HG03196 (cell line): Measurements from ENCODE around the gene FOXJ3.
A peak's percentile ranks its signal among the peaks of the same experiment; 100 is the strongest.

Experiments used
- ATAC-seq: cut with Tn5 transposase; IDR thresholded peaks from one replicate; pipeline ENCODE4 v1.9.1; 2021; ENCODE audit not compliant: unreplicated experiment

FOXJ3 gene

DNA sequence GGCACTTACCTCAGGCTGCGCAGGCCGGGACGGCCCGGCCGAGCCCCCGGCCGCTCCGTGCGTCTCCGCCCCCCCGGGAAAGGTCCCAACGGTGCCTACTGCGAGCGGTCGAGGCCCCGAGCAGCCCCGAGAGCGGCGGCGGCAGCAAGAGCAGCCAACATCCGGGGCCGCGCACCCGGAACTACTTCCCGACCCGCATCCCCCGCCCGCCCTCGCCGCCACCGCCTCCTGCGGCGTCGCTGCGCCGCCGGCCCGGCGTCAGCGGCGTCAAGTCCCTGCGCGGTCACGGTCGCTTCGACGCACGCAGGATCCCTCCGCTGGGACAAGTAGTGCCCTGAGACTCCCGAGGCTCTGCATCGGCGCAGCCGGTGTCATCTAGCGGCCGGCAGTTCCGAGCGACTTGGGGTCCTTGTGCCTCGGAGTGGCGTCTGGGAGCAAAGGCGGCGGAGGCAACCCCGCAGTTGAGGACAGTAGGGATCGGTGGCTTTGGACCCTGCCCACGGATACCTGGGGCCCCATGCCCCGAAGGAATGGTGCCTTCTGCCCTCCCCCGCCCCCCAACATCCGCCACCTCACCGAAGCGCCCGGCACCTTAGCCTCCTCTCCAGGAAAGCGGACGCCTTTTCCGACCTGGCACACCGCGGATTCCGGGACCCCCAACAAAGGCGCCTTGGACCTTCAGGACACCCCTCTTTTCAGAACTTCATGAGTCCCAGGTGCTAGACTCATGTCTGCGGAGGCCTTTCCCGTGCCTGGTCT lies at the start of gene FOXJ3:
Gene FOXJ3, minus strand, starts transcription at position 186 of the 759 bp plus-strand sequence. CDS start 24,142 bp downstream, outside the sequence.
- peak; percentile 67 for ATAC-seq

DNA sequence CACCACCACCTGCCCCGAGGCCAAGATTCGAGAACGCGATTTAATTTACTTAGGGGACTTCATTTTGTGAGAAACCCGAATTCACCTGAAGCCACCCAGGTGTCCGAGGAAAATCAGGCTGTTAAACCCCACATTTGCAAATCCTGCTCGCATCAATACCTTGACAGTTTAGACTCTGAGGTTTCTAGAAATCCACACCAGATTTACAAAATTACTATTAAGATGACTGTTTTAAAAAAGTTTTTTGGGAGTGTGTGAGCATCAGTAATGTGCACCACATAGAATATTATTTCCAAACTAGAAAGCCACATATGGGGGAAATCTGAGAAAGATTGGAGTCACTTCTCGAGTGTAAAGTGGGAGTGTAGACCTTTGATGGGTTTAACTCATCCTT lies 46.2 kb upstream of the FOXJ3 start:
- no peak for ATAC-seq

- peak; percentile 82 for ATAC-seq
Observed at GRCh38 chr1:42380586-42381279, 45.7 kb upstream of the FOXJ3 start, which contains the start of gene RIMKLA. Gene RIMKLA (plus strand): TSS chr1:42380792. CDS start chr1:42380935, 143 bp downstream.

DNA sequence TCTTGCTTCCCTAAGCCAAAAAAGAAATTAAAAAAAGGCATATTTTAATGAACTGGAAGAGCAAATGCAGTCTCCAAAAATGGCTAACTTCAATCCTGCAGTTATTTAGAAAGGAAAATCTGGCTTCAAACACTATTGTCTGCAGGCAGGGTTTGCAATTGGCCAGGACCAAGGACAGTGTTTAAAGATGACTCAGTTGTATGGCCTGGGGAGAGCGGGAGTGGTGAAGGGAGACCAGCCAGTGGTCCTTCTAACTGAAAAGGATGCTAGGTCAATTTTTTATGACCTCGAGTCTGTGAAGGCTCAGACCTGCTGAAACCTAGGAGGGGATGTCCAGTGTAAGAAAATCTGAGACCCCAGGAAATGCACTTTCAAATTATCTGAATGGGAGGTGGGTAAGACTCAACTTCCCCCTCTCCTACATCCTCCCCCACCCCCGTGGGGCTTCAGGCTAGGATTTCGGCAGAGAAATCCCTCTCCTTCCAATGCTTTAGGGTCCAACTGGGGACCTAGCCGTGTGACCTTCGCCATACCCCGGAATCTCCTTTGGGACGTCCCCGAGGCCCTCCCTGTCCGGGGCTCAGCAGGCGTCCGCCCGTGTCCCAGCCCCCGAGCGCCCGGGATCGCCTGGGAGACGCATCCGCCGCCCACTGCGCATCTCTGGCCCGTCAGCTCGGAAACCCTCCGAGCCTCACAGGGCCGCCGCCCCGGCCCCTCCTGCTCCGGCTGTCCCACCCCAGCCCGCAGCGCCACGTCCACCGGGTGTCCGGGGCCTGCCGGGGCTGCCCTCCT lies 45.0 kb upstream of the FOXJ3 start:
- no peak for ATAC-seq

DNA sequence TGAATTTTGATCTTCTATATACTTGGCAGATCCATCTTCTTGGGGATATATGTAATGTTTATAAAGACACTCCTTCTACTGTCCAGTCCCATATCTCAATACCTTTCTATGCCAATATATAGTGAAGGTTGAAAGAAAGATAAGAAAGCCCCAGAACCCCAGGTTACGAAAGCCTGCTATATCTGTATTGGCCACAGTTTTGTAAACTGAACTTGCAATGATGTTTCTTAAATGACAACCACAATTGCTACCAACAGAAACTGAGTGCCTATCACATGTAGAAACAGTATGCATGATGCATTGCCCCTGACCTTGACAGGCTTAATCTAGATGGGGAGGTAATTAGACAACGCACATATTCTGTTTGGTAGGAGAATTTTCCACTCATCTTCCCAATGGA lies 37.8 kb upstream of the FOXJ3 start:
- no peak for ATAC-seq

DNA sequence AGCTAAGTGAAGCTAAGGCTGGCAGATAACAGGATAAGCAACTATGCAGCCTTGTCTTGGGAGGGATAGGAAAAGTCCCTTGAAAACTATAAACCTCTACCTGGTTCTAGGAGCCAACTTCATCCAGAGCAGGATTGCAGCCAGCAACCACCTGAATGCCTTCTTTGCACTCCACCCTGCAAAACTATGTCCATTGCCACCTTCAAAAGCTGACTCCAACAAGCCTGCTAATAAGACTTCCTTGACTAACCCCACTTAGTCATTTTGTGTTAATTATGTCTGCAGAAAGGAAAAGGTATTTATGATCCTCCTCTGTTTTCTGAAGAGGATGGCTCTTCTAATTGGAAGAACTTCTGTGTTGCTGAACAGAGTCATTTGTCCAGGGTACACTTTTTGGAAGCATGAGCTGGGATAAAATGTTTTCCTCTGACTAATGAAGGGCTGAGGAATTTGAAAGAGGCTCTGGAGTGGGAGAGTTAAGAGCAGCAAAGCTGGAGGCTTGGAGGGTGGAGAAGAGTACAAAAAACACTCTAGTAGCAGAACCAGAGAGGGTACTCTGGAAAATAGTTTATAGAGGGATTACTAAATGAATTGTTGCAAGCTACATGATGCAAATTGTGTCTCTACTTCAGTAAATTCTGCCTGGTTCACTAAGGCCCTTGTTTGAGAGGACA lies 36.0 kb upstream of the FOXJ3 start:
- ATAC-seq: no peak

- ATAC-seq: no peak
Observed at GRCh38 chr1:42369471-42369870, 34.4 kb upstream of the FOXJ3 start.

DNA sequence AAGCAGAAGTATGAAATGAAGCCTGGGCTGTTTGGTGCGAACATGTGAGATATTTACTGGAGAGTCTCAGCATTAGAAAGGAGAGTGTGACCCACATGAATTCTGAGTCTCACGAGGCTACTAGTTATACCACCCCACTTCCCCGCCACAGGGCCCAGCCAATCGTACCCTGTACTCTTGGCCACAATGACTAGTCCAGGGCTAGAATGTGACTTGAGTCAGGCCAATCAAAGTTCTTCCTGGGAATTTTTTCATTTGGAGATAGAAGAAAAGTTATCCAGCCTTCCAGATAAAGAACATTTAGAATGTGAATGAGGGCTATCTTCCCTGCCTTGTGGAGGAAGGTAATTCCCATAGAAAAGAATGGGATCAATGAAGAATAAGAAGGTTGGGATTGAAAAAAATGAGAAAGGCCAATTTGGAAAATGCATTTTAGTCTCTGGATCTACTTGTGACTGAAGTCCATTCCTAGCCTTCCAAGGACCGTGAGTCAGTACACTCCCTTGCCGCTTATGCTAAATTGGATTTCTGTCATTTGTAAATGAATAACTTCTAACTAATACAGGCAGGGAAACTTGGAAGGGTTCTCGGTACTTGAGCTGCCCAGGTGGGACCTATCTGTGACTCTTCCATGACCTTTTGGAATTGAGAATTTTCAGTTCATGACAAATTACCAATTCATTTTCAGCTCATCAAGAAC lies 33.2 kb upstream of the FOXJ3 start:
- no peak for ATAC-seq

DNA sequence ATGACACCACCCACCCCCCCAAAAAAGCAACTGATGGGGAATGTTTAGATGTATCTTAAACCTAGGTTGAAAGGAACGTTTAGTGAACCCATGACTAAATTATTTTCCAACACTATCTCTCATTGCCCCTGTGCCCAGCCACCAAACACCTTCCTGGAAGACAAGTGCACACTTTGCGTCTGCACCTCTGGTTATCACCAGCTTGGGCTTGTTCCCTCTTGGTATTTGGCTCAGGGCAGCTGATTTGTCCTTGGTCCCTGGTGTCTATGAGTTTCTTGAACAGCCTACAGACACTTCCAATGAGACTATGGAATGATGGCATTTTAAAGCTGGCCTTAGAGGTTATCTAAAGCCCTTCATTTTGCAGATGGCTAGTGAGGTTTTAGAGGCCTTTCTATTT lies 30.1 kb upstream of the FOXJ3 start:
- no peak for ATAC-seq

DNA sequence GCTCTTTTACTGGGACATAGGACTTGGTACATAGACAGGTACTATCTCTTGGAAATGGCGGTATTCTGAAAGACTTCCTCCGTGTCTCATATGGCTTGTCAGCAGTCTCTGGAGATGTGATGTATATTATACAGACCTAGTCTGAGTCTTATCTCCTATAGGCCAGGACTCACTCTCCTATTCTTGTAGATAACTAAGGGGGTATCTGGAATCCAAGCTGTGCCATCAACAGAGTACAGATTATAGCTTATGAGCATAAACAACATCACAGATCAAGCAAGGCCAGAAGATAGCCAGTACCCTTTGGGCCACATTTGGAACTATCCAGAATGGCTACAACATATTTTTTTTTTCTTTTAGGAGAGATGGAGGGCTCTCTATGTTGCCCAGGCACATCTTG lies 29.5 kb upstream of the FOXJ3 start:
- ATAC-seq: no peak

- ATAC-seq: no peak
Observed at GRCh38 chr1:42364089-42364488, 29.1 kb upstream of the FOXJ3 start.

- ATAC-seq: no peak
Observed at GRCh38 chr1:42359466-42359865, 24.4 kb upstream of the FOXJ3 start.

GRCh38 chr1:42358791-42359190 lies 23.8 kb upstream of the FOXJ3 start:
- ATAC-seq: no peak

GRCh38 chr1:42350086-42350485 lies 15.1 kb upstream of the FOXJ3 start:
- no peak for ATAC-seq

- ATAC-seq: no peak
Observed at GRCh38 chr1:42348498-42348897, 13.5 kb upstream of the FOXJ3 start.

GRCh38 chr1:42343049-42343448 lies 8.0 kb upstream of the FOXJ3 start:
- no peak for ATAC-seq

- no peak for ATAC-seq
Observed at GRCh38 chr1:42340901-42341300, 5.9 kb upstream of the FOXJ3 start.

DNA sequence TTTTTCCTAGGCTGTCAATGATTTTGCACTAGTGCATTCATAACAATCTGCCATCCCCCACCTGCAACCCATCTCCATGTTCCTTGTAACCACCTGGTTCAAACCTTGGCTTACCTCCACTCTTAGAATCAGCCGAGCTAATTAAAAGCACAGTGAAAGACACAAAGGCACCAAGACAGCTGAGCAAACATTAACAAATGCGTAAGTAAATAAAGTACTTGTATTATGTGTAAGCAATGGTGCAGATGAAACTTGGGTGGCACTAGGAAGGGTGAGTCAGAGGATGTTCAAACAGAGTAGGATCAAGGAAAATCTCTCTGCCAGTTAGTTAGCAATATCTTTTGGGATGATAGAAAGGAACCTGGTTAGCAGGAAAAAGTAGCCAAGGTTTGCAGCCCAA lies 5.1 kb upstream of the FOXJ3 start:
- no peak for ATAC-seq

DNA sequence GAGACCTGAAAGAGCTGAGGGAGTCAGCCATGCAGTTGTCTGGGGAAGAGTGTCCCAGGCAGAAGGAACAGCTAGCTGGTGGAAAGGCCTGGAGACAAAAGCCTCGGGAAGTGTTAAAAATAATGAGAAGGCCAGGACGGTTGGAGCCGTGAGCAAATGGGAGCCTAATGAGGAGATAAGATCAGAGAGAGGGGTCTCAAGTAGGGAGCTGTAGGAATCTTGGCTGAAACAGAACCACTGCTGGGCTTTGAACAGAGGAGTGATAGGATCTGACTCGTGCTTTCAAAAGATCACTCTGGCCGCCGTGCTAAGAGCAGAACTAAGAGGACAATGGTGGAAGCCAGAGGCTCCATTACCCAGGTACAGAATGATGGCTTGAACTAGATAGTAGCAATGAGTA lies 1.9 kb upstream of the FOXJ3 start:
- ATAC-seq: no peak

GRCh38 chr1:42335809-42336518 lies 929 bp upstream of the FOXJ3 start:
- no peak for ATAC-seq
